ENCODE data around the gene ENTPD2.

Gene ENTPD2

GRCh38 chr9:137070201-137070905, 16.5 kb upstream of the ENTPD2 start, which contains the start of gene SAPCD2 (continued):
- TF ChIP-seq ZNF362 (tag by site-specific recombination; IDR thresholded peaks at IDR 0.05) (peak; percentile 98), ZNF416 (tag by site-specific recombination; IDR thresholded peaks at IDR 0.05) (no peak), MZF1 (tag by site-specific recombination; IDR thresholded peaks at IDR 0.05; ENCODE audit: borderline replicate concordance) (no peak), PATZ1 (tag by site-specific recombination; IDR thresholded peaks at IDR 0.05) (peak; percentile 95), ZNF423 (tag by site-specific recombination; IDR thresholded peaks at IDR 0.05) (no peak), OVOL3 (tag by site-specific recombination; IDR thresholded peaks at IDR 0.05) (no peak), YY1 (tag by site-specific recombination; IDR thresholded peaks at IDR 0.05) (peak; percentile 47; the same call in 1 of the 2 replicates), ZNF19 (tag by site-specific recombination; IDR thresholded peaks at IDR 0.05; ENCODE audit: low read depth) (no peak), ZNF623 (tag by site-specific recombination; IDR thresholded peaks at IDR 0.05) (no peak), ZNF792 (tag by site-specific recombination; IDR thresholded peaks at IDR 0.05) (no peak), ZNF214 (tag by site-specific recombination; IDR thresholded peaks at IDR 0.05; ENCODE audit: borderline replicate concordance) (no peak), ZNF366 (tag by site-specific recombination; conservative IDR thresholded peaks at IDR 0.05) (0 out of 2 replicates have a peak, but pooled peaks have one; percentile 28), ZNF555 (tag by site-specific recombination; conservative IDR thresholded peaks at IDR 0.05) (no peak), ZSCAN5A (tag by site-specific recombination; IDR thresholded peaks at IDR 0.05) (no peak), ZNF843 (tag by site-specific recombination; IDR thresholded peaks at IDR 0.05) (0 out of 2 replicates have a peak, but pooled peaks have one; percentile 26), ZNF777 (tag by site-specific recombination; IDR thresholded peaks at IDR 0.05; ENCODE audit: borderline replicate concordance) (no peak), REST (tag by site-specific recombination; IDR thresholded peaks at IDR 0.05) (no peak), KLF1 (tag by site-specific recombination; IDR thresholded peaks at IDR 0.05) (peak; percentile 90), ZNF23 (tag by site-specific recombination; IDR thresholded peaks at IDR 0.05; ENCODE audit: borderline replicate concordance) (no peak), ZBTB20 (tag by site-specific recombination; IDR thresholded peaks at IDR 0.05) (peak; percentile 77; the same call in 1 of the 2 replicates), ZNF311 (tag by site-specific recombination; IDR thresholded peaks at IDR 0.05; ENCODE audit: borderline replicate concordance) (no peak), ZNF138 (tag by site-specific recombination; IDR thresholded peaks at IDR 0.05; ENCODE audit: borderline replicate concordance) (no peak), ZNF433 (tag by site-specific recombination; IDR thresholded peaks at IDR 0.05; ENCODE audit: low read depth) (no peak), CTCF (tag by site-specific recombination; IDR thresholded peaks at IDR 0.05) (no peak), ZNF571 (tag by site-specific recombination; IDR thresholded peaks at IDR 0.05) (no peak), ZXDB (tag by site-specific recombination; IDR thresholded peaks at IDR 0.05) (peak; percentile 76), GLIS2 (tag by site-specific recombination; IDR thresholded peaks at IDR 0.05) (peak; percentile 98), SCRT2 (tag by site-specific recombination; IDR thresholded peaks at IDR 0.05) (no peak), ZNF501 (tag by site-specific recombination; IDR thresholded peaks at IDR 0.05) (no peak), ZNF747 (tag by site-specific recombination; IDR thresholded peaks at IDR 0.05) (no peak), ZFP3 (tag by site-specific recombination; IDR thresholded peaks at IDR 0.05; ENCODE audit: low read depth) (no peak)
